Measurements from ENCODE around the gene KCTD1.

DNA sequence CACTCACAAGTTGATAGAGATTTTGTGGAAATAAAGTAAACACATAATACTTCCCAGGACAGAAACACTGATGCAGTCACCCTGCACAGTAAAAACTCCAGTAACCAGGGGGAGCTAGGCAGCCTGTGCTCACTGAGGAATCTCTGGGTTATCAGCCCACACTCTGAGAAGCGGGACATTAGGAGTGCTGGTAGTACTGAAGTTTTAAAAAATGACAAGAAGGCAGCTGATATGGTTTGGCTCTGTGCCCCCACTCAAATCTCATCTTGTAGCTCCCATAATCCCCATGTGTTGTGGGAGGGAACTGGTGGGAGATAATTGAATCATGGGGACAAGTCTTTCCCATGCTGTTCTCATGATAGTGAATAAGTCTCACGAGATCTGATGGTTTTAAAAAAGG is 31.4 kb downstream of the KCTD1 start:
- TF ChIP-seq, protein P1, sequence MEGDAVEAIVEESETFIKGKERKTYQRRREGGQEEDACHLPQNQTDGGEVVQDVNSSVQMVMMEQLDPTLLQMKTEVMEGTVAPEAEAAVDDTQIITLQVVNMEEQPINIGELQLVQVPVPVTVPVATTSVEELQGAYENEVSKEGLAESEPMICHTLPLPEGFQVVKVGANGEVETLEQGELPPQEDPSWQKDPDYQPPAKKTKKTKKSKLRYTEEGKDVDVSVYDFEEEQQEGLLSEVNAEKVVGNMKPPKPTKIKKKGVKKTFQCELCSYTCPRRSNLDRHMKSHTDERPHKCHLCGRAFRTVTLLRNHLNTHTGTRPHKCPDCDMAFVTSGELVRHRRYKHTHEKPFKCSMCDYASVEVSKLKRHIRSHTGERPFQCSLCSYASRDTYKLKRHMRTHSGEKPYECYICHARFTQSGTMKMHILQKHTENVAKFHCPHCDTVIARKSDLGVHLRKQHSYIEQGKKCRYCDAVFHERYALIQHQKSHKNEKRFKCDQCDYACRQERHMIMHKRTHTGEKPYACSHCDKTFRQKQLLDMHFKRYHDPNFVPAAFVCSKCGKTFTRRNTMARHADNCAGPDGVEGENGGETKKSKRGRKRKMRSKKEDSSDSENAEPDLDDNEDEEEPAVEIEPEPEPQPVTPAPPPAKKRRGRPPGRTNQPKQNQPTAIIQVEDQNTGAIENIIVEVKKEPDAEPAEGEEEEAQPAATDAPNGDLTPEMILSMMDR (IDR thresholded peaks at IDR 0.05) = no peak
- no peak for TF ChIP-seq POLR2A (IDR thresholded peaks at IDR 0.05)

All from lower leg skin (tissue), 3 donors.